Activated B cell treated with CpG ODN at 0.5 μM for 24 hours (primary cell): Measurements from ENCODE around the gene DLG2. TPM values are rescaled to one million over a fixed set of nuclear protein-coding genes. Genes with fewer than 3 reads are reported as not detected.

ENCODE experiments used
- ATAC-seq: fragments of 200-7000 bp; cut with Tn5 transposase; one replicate; pipeline ENCODE4 v1.10.0; 2021; ENCODE audit warnings: low read depth, mild to moderate bottlenecking, moderate library complexity
- CTCF ChIA-PET: fragments of 350-600 bp; sonication (Branson Sonifier 250); formaldehyde crosslinking; loops from one replicate; lab custom pipeline; 2021; ENCODE audit warnings: antibody characterized with exemption; lab: Charles Lee
- POLR2A ChIA-PET: fragments of 350-600 bp; sonication (Branson Sonifier 250); formaldehyde crosslinking; loops from one replicate; lab custom pipeline; 2021; ENCODE audit warnings: antibody characterized with exemption; lab: Charles Lee
- DNase-seq: peaks from one replicate; pipeline ENCODE4 v3.0.0; 2022
- H3K27ac Mint-ChIP-seq: one replicate; pipeline ENCODE4 v1.8.0; 2020; ENCODE audit warnings: mixed read lengths
- H3K27me3 Mint-ChIP-seq: one replicate; pipeline ENCODE4 v1.8.0; 2021; ENCODE audit warnings: mixed read lengths
- H3K36me3 Mint-ChIP-seq: one replicate; pipeline ENCODE4 v1.8.0; 2021; ENCODE audit warnings: low read depth, mixed read lengths
- H3K4me1 Mint-ChIP-seq: one replicate; pipeline ENCODE4 v1.8.0; 2021; ENCODE audit warnings: mixed read lengths
- H3K4me3 Mint-ChIP-seq: one replicate; pipeline ENCODE4 v1.8.0; 2020; ENCODE audit warnings: mild to moderate bottlenecking, mixed read lengths
- H3K9me3 Mint-ChIP-seq: one replicate; pipeline ENCODE4 v1.8.0; 2020; ENCODE audit warnings: mixed read lengths
- CTCF ChIP-seq: fragments of 200-600 bp; IDR thresholded peaks from one replicate; pipeline ENCODE4 v1.8.0; 2022; ENCODE audit warnings: antibody characterized with exemption, mild to moderate bottlenecking
- intact Hi-C: fragments of 100-400 bp; cut with micrococcal nuclease; formaldehyde crosslinking; loops from one replicate; pipeline ENCODE4 v1.15.1; 2024
- total RNA-seq: library from RNA; stranded (reverse); gene quantifications from 2 replicates; pipeline ENCODE4 v1.2.3, GENCODE V29; 2022

Gene DLG2
- total RNA-seq, 1 donor from 2014 or later: 2.7 TPM

DNA sequence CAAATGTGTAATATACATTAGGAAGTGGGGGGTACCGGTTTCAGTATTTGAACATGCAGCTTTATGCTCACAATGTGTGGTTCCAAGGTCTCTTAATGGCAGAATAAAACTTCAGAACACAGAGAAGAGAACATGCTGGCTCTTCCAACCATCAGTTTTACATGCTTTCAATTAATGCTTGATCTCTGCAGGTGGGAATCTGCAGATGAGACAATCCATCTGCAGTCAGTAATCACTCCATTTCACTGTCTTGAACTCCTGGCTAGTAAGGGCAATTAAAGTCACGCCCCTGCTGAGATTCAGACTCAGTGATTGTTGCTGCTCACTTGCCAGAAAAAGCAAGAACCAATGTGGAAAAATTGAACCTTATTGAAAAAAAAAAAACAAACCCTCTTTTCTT lies 945.7 kb downstream of the DLG2 start:
- DNase-seq (no peak), ATAC-seq (no peak)
- H3K27ac Mint-ChIP-seq: no peak overlapping the region
- POLR2A ChIA-PET: no interaction called here
- CTCF ChIA-PET: no interaction called here
- H3K4me3 Mint-ChIP-seq: no peak overlapping the region
- H3K9me3 Mint-ChIP-seq: no peaks in the 10 kb centered on the region
- no peaks in the 10 kb centered on the region for H3K4me1 Mint-ChIP-seq
- intact Hi-C loops: no loop called here
- no peaks in the 10 kb centered on the region for H3K27me3 Mint-ChIP-seq
- TF ChIP-seq CTCF: no peak
- H3K36me3 Mint-ChIP-seq: no peaks in the 10 kb centered on the region

- Mint-ChIP-seq H3K4me1 (no peaks in the 10 kb centered on the region), H3K27ac (no peak overlapping the region), H3K36me3 (no peaks in the 10 kb centered on the region), H3K27me3 (no peaks in the 10 kb centered on the region), H3K9me3 (no peaks in the 10 kb centered on the region), H3K4me3 (no peak overlapping the region)
- CTCF ChIA-PET: no interaction called here
- POLR2A ChIA-PET: no interaction called here
- DNase-seq (no peak), ATAC-seq (no peak)
- no peak for TF ChIP-seq CTCF
- intact Hi-C loops: no loop called here
Measured at GRCh38 chr11:84675396-84676025, 951.6 kb downstream of the DLG2 start.

DNA sequence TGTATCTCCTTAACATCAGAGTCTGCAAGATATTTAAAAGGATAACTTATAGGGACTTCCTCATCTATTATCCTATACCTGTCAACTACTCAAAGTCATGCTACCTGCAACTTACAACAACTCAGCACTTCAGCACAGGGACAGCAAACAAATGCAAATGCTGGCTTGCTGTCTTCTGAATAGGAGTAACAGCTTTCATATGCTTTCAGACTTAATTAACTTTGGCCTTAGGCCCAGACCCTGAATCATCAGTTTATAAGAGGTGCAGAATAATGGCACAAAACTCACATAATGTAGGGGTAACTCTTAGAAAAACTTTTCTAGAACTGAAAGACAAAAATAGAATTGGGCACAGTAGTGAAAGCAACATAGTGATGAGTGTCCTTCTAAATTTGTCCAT lies 953.4 kb downstream of the DLG2 start:
- Mint-ChIP-seq H3K36me3 (no peaks in the 10 kb centered on the region), H3K9me3 (no peaks in the 10 kb centered on the region), H3K27me3 (peaks cover 6% of the 10 kb centered on the region), H3K4me1 (no peaks in the 10 kb centered on the region), H3K4me3 (no peak overlapping the region), H3K27ac (no peak overlapping the region)
- ChIA-PET POLR2A (no interaction called here), CTCF (no interaction called here)
- TF ChIP-seq CTCF: no peak
- intact Hi-C loops: no loop called here
- DNase-seq: no peak
- no peak for ATAC-seq

GRCh38 chr11:84671325-84671999 lies 955.7 kb downstream of the DLG2 start:
- CTCF ChIA-PET: no interaction called here
- intact Hi-C loops: no loop called here

More at GRCh38 chr11:84671325-84671999, 955.7 kb downstream of the DLG2 start:
- DNase-seq: no peak
- POLR2A ChIA-PET: no interaction called here
- no peak for ATAC-seq
- Mint-ChIP-seq H3K36me3 (no peaks in the 10 kb centered on the region), H3K9me3 (no peaks in the 10 kb centered on the region), H3K27ac (no peak overlapping the region), H3K27me3 (peaks cover 7% of the 10 kb centered on the region), H3K4me1 (no peaks in the 10 kb centered on the region), H3K4me3 (no peak overlapping the region)
- no peak for TF ChIP-seq CTCF
